Lower leg skin (tissue), 3 donors: ENCODE results near the gene KDM3B.

ENCODE experiments used
- CTCF ChIP-seq, 3 donors: fragments of 450-650 bp; IDR thresholded peaks; one replicate each; pipeline ENCODE4 v1.5.1; 2016; ENCODE audit warnings: antibody characterized with exemption in 3 of 3, mild to moderate bottlenecking in 3 of 3, moderate library complexity in 2 of 3
- POLR2A ChIP-seq, 2 donors: fragments of 450-650 bp; IDR thresholded peaks; one replicate each; pipeline ENCODE4 v1.6.1; 2016 to 2017; ENCODE audit warnings: antibody characterized with exemption in 2 of 2, mild to moderate bottlenecking in 1 of 2, moderate library complexity in 1 of 2

DNA sequence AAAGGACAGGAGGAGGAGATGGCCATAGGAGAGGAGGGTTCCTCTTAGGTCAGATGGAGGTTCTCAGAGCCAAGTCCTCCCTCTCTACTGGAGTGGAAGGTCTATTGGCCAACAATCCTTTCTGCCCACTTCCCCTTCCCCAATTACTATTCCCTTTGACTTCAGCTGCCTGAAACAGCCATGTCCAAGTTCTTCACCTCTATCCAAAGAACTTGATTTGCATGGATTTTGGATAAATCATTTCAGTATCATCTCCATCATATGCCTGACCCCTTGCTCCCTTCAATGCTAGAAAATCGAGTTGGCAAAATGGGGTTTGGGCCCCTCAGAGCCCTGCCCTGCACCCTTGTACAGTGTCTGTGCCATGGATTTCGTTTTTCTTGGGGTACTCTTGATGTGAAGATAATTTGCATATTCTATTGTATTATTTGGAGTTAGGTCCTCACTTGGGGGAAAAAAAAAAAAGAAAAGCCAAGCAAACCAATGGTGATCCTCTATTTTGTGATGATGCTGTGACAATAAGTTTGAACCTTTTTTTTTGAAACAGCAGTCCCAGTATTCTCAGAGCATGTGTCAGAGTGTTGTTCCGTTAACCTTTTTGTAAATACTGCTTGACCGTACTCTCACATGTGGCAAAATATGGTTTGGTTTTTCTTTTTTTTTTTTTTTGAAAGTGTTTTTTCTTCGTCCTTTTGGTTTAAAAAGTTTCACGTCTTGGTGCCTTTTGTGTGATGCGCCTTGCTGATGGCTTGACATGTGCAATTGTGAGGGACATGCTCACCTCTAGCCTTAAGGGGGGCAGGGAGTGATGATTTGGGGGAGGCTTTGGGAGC lies 115.9 kb downstream of the KDM3B start:
- no peak for TF ChIP-seq CTCF (IDR thresholded peaks at IDR 0.05)
- TF ChIP-seq POLR2A (IDR thresholded peaks at IDR 0.05): no peak
